GM23248 (cell line): ENCODE measurements around the gene LPGAT1.

ENCODE experiments used
- EZH2 ChIP-seq: fragments of 200-600 bp; sonication (generic); IDR thresholded peaks from 2 replicates; pipeline ENCODE4 v1.6.1; 2018; ENCODE audit warnings: antibody characterized with exemption, mild to moderate bottlenecking; ENCODE audit not compliant: insufficient read depth, poor library complexity, severe bottlenecking
- EZH2phosphoT487 ChIP-seq: fragments of 200-600 bp; sonication (generic); IDR thresholded peaks from 2 replicates; pipeline ENCODE4 v1.6.1; 2018; ENCODE audit warnings: antibody characterized with exemption, moderate library complexity, mild to moderate bottlenecking, low read depth; ENCODE audit not compliant: insufficient read depth

DNA sequence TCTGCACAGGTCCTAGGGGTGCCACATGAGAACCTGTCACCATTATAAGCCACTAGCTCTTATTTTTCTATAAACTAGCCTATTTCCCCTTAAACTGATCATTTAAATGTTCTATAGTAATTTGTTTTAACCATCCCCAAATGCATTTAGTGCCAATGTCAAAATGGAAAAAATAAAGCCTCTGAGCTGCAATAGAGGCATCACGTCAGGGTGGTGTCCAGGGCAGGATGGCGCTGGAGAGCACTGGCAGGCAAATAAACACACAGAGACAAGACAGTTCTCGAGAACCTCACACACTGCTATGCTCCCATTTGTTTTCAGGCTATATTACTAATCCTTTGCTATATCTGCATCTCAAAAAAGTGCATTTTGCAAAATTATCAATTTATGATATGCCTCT, 81.8 kb downstream of the LPGAT1 start:
- TF ChIP-seq EZH2 (no peak), EZH2phosphoT487 (no peak)
